K562 (cell line): ENCODE data around the gene PXN. TPM values are rescaled to one million over a fixed set of nuclear protein-coding genes. Genes with fewer than 3 reads are reported as not detected.

Experiments
- ATAC-seq: fragments of 200-7000 bp; cut with Tn5 transposase; 3 replicates; pipeline ENCODE4 v1.9.1; 2020; ENCODE audit warnings: moderate library complexity
- BruUV-seq: library from RNA; stranded (reverse); fragments of 400-500 nt; replicated peaks from 2 replicates; lab custom pipeline; 2021; lab: Mats Ljungman, UMichigan
- CTCF ChIA-PET: fragments of 300-600 bp; formaldehyde crosslinking; extraction: SDS; loops from one replicate; lab custom pipeline; 2021; ENCODE audit warnings: low intra/inter-chr PET ratio; lab: Yijun Ruan, JAX
- POLR2A ChIA-PET: fragments of 300-600, 350-650 bp; sonication (Branson Sonifier 250); formaldehyde crosslinking; extraction: SDS; loops from one replicate; lab custom pipeline; 2021; ENCODE audit warnings: antibody characterized with exemption, inconsistent platforms; lab: Yijun Ruan, JAX
- DNase-seq, 4 experiments: peaks; one replicate each; pipeline versions ENCODE4 v3.0.0 to v3.0.0-alpha.2; 2011 to 2018; ENCODE audit warnings: low spot score in 3 of 4, mixed read lengths in 3 of 4; ENCODE audit errors: extremely low read depth in 1 of 4
- FAIRE-seq: peaks from 2 replicates; lab custom pipeline; 2011; peaks lifted over from hg19 to GRCh38; lab: Jason Lieb, UNC
- H2AFZ ChIP-seq: 2 replicates; pipeline ENCODE4 v1.6.0; 2011; ENCODE audit warnings: low read depth, low read length, control low read depth, inconsistent platforms
- H3K27ac ChIP-seq: fragments of 200-600 bp; 3 replicates; pipeline ENCODE4 v1.8.0; 2011; ENCODE audit warnings: low read depth, mild to moderate bottlenecking, control low read depth, inconsistent platforms, low read length, moderate library complexity, mixed read lengths; ENCODE audit errors: extremely low read depth
- H3K27me3 ChIP-seq, 2 experiments: fragments of 300-600 bp in 1 of 2; 2 replicates in 1 of 2; 3 replicates in 1 of 2; pipeline versions ENCODE4 v1.6.0 to v1.8.0; 2011; ENCODE audit warnings: inconsistent platforms in 2 of 2, low read length in 2 of 2, mild to moderate bottlenecking in 1 of 2, mixed read lengths in 1 of 2, moderate library complexity in 1 of 2; ENCODE audit not compliant: control insufficient read depth in 2 of 2, insufficient read depth in 2 of 2
- H3K36me3 ChIP-seq: fragments of 300-600 bp; 3 replicates; pipeline ENCODE4 v1.8.0; 2011; ENCODE audit warnings: mild to moderate bottlenecking, low read length, inconsistent platforms; ENCODE audit not compliant: control insufficient read depth, insufficient read depth
- H3K4me1 ChIP-seq, 2 experiments: fragments of 200-600 bp in 1 of 2; replicated peaks in 1 of 2; 2 replicates in 1 of 2; 3 replicates in 1 of 2; pipeline versions ENCODE4 v1.5.1 to v1.8.0; 2011; ENCODE audit warnings: inconsistent platforms in 2 of 2, low read length in 2 of 2, mild to moderate bottlenecking in 1 of 2, mixed read lengths in 1 of 2, moderate library complexity in 1 of 2; ENCODE audit not compliant: control insufficient read depth in 2 of 2, insufficient read depth in 2 of 2
- H3K4me2 ChIP-seq: 2 replicates; pipeline ENCODE4 v1.6.1; 2011; ENCODE audit warnings: low read length, control low read depth, inconsistent platforms, mixed read lengths; ENCODE audit not compliant: insufficient read depth
- H3K4me3 ChIP-seq: fragments of 200-600 bp; sonication (generic), shearing (Covaris generic); 2 replicates; pipeline ENCODE4 v1.5.1; 2016; ENCODE audit warnings: control low read depth, inconsistent platforms
- H3K79me2 ChIP-seq: fragments of 200-600 bp; 3 replicates; pipeline ENCODE4 v1.8.0; 2011; ENCODE audit warnings: low read length, inconsistent platforms; ENCODE audit not compliant: control insufficient read depth, insufficient read depth
- H3K9ac ChIP-seq, 2 experiments: 2 replicates each; pipeline versions ENCODE4 v1.6.0 to v1.6.1; 2011; ENCODE audit warnings: low read depth in 2 of 2, low read length in 2 of 2, control low read depth in 1 of 2, inconsistent platforms in 1 of 2, mild to moderate bottlenecking in 1 of 2, mixed read lengths in 1 of 2; ENCODE audit not compliant: insufficient read depth in 1 of 2
- H3K9me1 ChIP-seq: one replicate; pipeline ENCODE4 v1.6.0; 2011; ENCODE audit warnings: inconsistent platforms, mild to moderate bottlenecking, low read length, moderate library complexity; ENCODE audit not compliant: control insufficient read depth, insufficient read depth
- H3K9me3 ChIP-seq: replicated peaks from 2 replicates; pipeline ENCODE4 v1.5.1; 2011; ENCODE audit warnings: low read depth, low read length, inconsistent platforms; ENCODE audit not compliant: control insufficient read depth, insufficient read depth
- H4K20me1 ChIP-seq: replicated peaks from 2 replicates; pipeline ENCODE4 v1.6.1; 2011; ENCODE audit warnings: low read length, inconsistent platforms, mixed read lengths; ENCODE audit not compliant: control insufficient read depth, insufficient read depth
- CHD1 ChIP-seq: fragments of 200-600 bp; sonication (generic); IDR thresholded peaks from one replicate; pipeline ENCODE4 v1.6.1; 2012; ENCODE audit warnings: mild to moderate bottlenecking, moderate library complexity, low read length, inconsistent platforms
- MTA3 ChIP-seq: fragments of 450-650 bp; formaldehyde crosslinking; IDR thresholded peaks from 2 replicates; pipeline ENCODE4 v1.6.1; 2017; ENCODE audit warnings: mild to moderate bottlenecking, borderline replicate concordance
- POLR3A ChIP-seq: IDR thresholded peaks from 2 replicates; pipeline ENCODE4 v1.6.1; 2011; ENCODE audit warnings: borderline replicate concordance, mild to moderate bottlenecking, moderate library complexity; ENCODE audit not compliant: insufficient read length, insufficient read depth; ENCODE audit errors: extremely low read depth
- PRDM10 ChIP-seq: fragments of 450-650 bp; IDR thresholded peaks from 2 replicates; pipeline ENCODE4 v1.6.1; 2018; ENCODE audit not compliant: partially characterized antibody
- RB1 ChIP-seq: fragments of 450-650 bp; IDR thresholded peaks from 2 replicates; pipeline ENCODE4 v1.6.1; 2017; ENCODE audit warnings: low read depth, mild to moderate bottlenecking
- RERE ChIP-seq: sonication (generic); formaldehyde crosslinking; IDR thresholded peaks from 2 replicates; pipeline ENCODE4 v1.8.0; 2023; ENCODE audit warnings: missing genetic modification reagents, mild to moderate bottlenecking, borderline replicate concordance
- WHSC1 ChIP-seq: IDR thresholded peaks from one replicate; pipeline ENCODE4 v1.6.1; 2012; ENCODE audit warnings: low read length, control low read depth, inconsistent platforms
- ZNF592 ChIP-seq: fragments of 450-650 bp; IDR thresholded peaks from 2 replicates; pipeline ENCODE4 v1.6.1; 2017; ENCODE audit warnings: antibody characterized with exemption, mild to moderate bottlenecking
- WGBS: fragments of 100-300 bp; shearing (Covaris generic); methylation state at CpG from one replicate; pipeline ENCODE4 v1.1.6; 2016; ENCODE audit warnings: low coverage, mixed read lengths; ENCODE audit not compliant: insufficient coverage; ENCODE audit errors: missing lambda C conversion rate; 5-methylcytosine and 5-hydroxymethylcytosine counted together
- in situ Hi-C: fragments of 300-500 bp; cut with MboI; formaldehyde crosslinking; loops from 4 replicates; pipeline ENCODE4 v1.15.0; 2018; ENCODE audit warnings: inconsistent platforms, mixed read lengths
- intact Hi-C: fragments of 100-400 bp; cut with micrococcal nuclease; formaldehyde crosslinking; loops from 2 replicates; pipeline ENCODE4 v1.14.2; 2022
- polyA plus RNA-seq, 8 experiments: library from polyadenylated mRNA; depleted of rRNA in 4 of 8; stranded (reverse) in 5 of 8; unstranded in 3 of 8; fragments of >200 nt; fragmentation: Nextera tagmentation in 2 of 8; fragmentation: Illumina TruSeq in 1 of 8; extraction: Ambion mirVana in 2 of 8; extraction: Trizol in 1 of 8; gene quantifications; 2 replicates each; pipeline versions ENCODE4 v1.2.1 to v1.2.3, GENCODE V29; 2011 to 2014; ENCODE audit warnings: inconsistent platforms in 1 of 8, missing spikeins in 1 of 8
- total RNA-seq, 7 experiments: library from RNA; depleted of rRNA in 6 of 7; stranded (reverse); fragments of >200 nt in 6 of 7; fragmentation: Illumina TruSeq in 2 of 7; extraction: Trizol in 2 of 7; gene quantifications; 2 replicates each; pipeline versions ENCODE4 v1.2.1 to v1.2.3, GENCODE V29; 2011 to 2021; ENCODE audit warnings: low replicate concordance in 1 of 7

PXN gene
- total and polyA plus RNA-seq, 9 of the 15 experiments (the other 6 are each of a cell fraction or from before 2014, with no cell fraction given): 4.0 to 74.1 (median 18.6) TPM

GRCh38 chr12:120206228-120206627 is 59.3 kb downstream of the PXN start:
- no peaks in the 10 kb centered on the region for H3K9me1 ChIP-seq
- FAIRE-seq (no peak), ATAC-seq (no peak), DNase-seq (no peak)
- H3K36me3 ChIP-seq: peaks cover 34% of the 10 kb centered on the region; the same call in 2 of the 3 replicates
- H3K9me3 ChIP-seq: 0 out of 2 replicates have a peak, but pooled peaks cover 1% of the 10 kb centered on the region
- H3K4me3 ChIP-seq: no peak overlapping the region
- 92% methylated on average over 10 of the region's 10 CpGs for WGBS
- no peaks in the 10 kb centered on the region for H3K27me3 ChIP-seq
- no peak overlapping the region for H3K9ac ChIP-seq
- H2AFZ ChIP-seq: no peak overlapping the region
- no peak overlapping the region for H3K27ac ChIP-seq
- intact Hi-C loops (no loop called here), in situ Hi-C loops (no loop called here)
- BruUV-seq: no TSS peak
- ChIA-PET CTCF (no interaction called here), POLR2A (interaction anchor here (1.4 kb wide), 1 partner anchor 9 kb away, joined by 4 read pairs; no protein-coding TSS in a partner anchor)
- peaks cover 3 to 6% of the 10 kb centered on the region in 2 experiments; a peak in 3 of 5 replicates for H3K4me1 ChIP-seq
- H4K20me1 ChIP-seq: no peaks in the 10 kb centered on the region
- H3K4me2 ChIP-seq: no peak overlapping the region
- peaks cover 13% of the 10 kb centered on the region; the same call in 2 of the 3 replicates for H3K79me2 ChIP-seq
- TF ChIP-seq WHSC1 (no peak), RB1 (no peak), CHD1 (no peak), RERE (CRISPR knock-in tag) (no peak), POLR3A (no peak), MTA3 (no peak), ZNF592 (no peak), PRDM10 (no peak)
